ENCODE results near the gene RNASEH2A.

DNA sequence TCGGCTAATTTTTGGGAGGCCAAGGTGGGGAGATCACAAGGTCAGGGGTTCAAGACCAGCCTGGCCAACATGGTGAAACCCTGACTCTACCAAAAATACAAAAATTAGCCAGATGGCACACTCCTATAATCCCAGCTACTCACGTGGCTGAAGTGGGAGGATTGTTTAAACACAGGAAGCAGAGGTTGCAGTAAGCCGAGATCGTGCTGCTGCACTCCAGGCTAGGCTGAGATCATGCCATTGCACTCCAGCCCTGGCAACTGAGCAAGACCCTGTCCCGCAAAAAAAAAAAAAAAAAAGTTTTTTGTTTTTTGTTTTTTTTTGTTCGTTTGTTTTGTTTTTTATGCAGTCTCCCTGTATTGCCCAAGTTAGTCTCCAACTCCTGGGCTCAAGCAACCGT, 53.2 kb downstream of the RNASEH2A start:
- TF ChIP-seq, protein P1, sequence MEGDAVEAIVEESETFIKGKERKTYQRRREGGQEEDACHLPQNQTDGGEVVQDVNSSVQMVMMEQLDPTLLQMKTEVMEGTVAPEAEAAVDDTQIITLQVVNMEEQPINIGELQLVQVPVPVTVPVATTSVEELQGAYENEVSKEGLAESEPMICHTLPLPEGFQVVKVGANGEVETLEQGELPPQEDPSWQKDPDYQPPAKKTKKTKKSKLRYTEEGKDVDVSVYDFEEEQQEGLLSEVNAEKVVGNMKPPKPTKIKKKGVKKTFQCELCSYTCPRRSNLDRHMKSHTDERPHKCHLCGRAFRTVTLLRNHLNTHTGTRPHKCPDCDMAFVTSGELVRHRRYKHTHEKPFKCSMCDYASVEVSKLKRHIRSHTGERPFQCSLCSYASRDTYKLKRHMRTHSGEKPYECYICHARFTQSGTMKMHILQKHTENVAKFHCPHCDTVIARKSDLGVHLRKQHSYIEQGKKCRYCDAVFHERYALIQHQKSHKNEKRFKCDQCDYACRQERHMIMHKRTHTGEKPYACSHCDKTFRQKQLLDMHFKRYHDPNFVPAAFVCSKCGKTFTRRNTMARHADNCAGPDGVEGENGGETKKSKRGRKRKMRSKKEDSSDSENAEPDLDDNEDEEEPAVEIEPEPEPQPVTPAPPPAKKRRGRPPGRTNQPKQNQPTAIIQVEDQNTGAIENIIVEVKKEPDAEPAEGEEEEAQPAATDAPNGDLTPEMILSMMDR (IDR thresholded peaks at IDR 0.05), result no peak
- TF ChIP-seq EP300 (IDR thresholded peaks at IDR 0.05; ENCODE audit: low read depth), result no peak
- no peak for TF ChIP-seq POLR2AphosphoS5 (IDR thresholded peaks at IDR 0.05)
- TF ChIP-seq POLR2A (IDR thresholded peaks at IDR 0.05), result no peak
